ENCODE results near the gene ATP6V1C2. TPM values are rescaled to one million over a fixed set of nuclear protein-coding genes. Genes with fewer than 3 reads are reported as not detected.

Gene ATP6V1C2
- total and polyA plus RNA-seq, 2 of the 4 experiments (the other 2 are of a cell fraction): not detected

DNA sequence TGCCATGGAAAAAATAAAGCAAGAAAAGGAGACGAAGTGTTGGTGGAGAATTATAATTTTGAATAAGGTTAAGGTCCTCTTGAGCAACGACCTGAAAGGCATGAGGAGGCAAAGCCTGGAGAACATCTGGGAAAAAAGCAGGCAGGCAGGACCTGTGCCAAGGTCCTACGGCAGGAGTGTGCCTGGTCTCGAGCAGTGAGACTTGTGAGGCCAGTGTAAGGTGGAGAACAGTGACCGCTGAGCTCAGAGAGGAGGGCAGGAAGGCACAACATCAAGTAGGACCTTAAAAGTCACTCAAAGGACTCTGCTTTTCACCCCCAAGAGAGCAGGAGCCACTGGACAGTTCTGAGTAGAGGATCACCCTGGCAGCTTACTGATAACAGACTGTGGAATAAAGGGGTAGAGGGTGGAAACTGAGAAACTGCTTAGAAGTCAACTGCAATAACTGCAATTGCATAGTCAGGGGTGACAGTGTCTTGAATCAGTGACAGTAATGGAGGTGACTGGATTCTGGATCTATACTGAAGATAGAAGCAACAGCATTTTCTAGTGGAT is 35.2 kb upstream of the ATP6V1C2 start:
- no peaks in the 10 kb centered on the region for H3K9me3 ChIP-seq (ENCODE audit: control insufficient read depth, insufficient read depth, low read length)
- H4K8ac ChIP-seq (ENCODE audit: low read depth in 2 of 2, low read length in 2 of 2): no peak overlapping the region
- dilution Hi-C loops (cut with HindIII; ENCODE audit: low sequenced_read_pairs, unreplicated experiment) (no loop called here), intact Hi-C loops (cut with micrococcal nuclease) (no loop called here), in situ Hi-C loops (cut with MboI; ENCODE audit: low sequenced_read_pairs) (no loop called here)
- H3K9me1 ChIP-seq (ENCODE audit: insufficient read depth, low read length): peaks cover 5% of the 10 kb centered on the region; the same call in 1 of the 2 replicates
- no peak overlapping the region for H2BK20ac ChIP-seq (ENCODE audit: low read depth, low read length)
- no peak overlapping the region for H3K4me3 ChIP-seq (ENCODE audit: insufficient read depth, low read depth, low read length)
- CTCF ChIA-PET: interaction anchor here (0.6 kb wide), 1 partner anchor 106 kb away, joined by 4 read pairs; no protein-coding TSS in a partner anchor
- no peak overlapping the region for H2AFZ ChIP-seq (replicated peaks; ENCODE audit: low read length, poor library complexity)
- peaks cover 19 to 52% of the 10 kb centered on the region in 2 experiments; a peak in 3 of 4 replicates for H3K79me1 ChIP-seq (ENCODE audit: low read depth in 1 of 2, low read length in 2 of 2)
- no peak overlapping the region for H3K9ac ChIP-seq (ENCODE audit: low read depth, low read length)
- no peaks in the 10 kb centered on the region for H3K27me3 ChIP-seq (ENCODE audit: control insufficient read depth, insufficient read depth, low read length)
- no peak overlapping the region for H2BK5ac ChIP-seq (ENCODE audit: low read depth, low read length, poor library complexity, severe bottlenecking)
- H2AK5ac ChIP-seq (ENCODE audit: low read depth, low read length): no peak overlapping the region
- WGBS, 2 experiments (ENCODE audit: extremely low coverage in 2 of 2, insufficient read length in 1 of 2): 86% methylated on average over 4 of the region's 5 CpGs; no CpG with 5 or more reads in 1 of the 2 experiments
- peaks cover 4% of the 10 kb centered on the region for H3K36me3 ChIP-seq (ENCODE audit: control insufficient read depth, insufficient read depth, low read length)
- H4K20me1 ChIP-seq (ENCODE audit: insufficient read depth, low read length): peaks cover 11% of the 10 kb centered on the region
- H2AK9ac ChIP-seq (replicated peaks; ENCODE audit: low read depth, low read length, poor library complexity): no peak overlapping the region
- H3K56ac ChIP-seq (ENCODE audit: extremely low read depth, insufficient read depth, low read length): no peak overlapping the region
- no peak overlapping the region for H4K5ac ChIP-seq (ENCODE audit: low read depth, low read length)
- TF ChIP-seq POLR2A (IDR thresholded peaks at IDR 0.05; ENCODE audit: low read depth, low read length) (no peak), RCOR1 (IDR thresholded peaks at IDR 0.05; ENCODE audit: insufficient replicate concordance, low read length) (no peak), SMC3 (IDR thresholded peaks at IDR 0.05; ENCODE audit: low read depth, low read length) (no peak), MAZ (IDR thresholded peaks at IDR 0.05; ENCODE audit: borderline replicate concordance, low read depth, low read length) (no peak), BHLHE40 (IDR thresholded peaks at IDR 0.05; ENCODE audit: low read depth, low read length) (no peak), CEBPB (IDR thresholded peaks at IDR 0.05; ENCODE audit: low read depth, low read length) (no peak), NFE2L2 (IDR thresholded peaks at IDR 0.05; ENCODE audit: low read depth, low read length) (no peak), RFX5 (IDR thresholded peaks at IDR 0.05; ENCODE audit: low read depth, low read length) (no peak), CTCF (conservative IDR thresholded peaks at IDR 0.05; ENCODE audit: low read depth, low read length) (no peak), MAFK (IDR thresholded peaks at IDR 0.05; ENCODE audit: low read depth, low read length) (no peak), FOS (IDR thresholded peaks at IDR 0.05; ENCODE audit: low read depth, low read length) (no peak), USF2 (IDR thresholded peaks at IDR 0.05; ENCODE audit: low read depth, low read length) (no peak), RAD21 (IDR thresholded peaks at IDR 0.05; ENCODE audit: low read length) (no peak), CHD1 (IDR thresholded peaks at IDR 0.05; ENCODE audit: low read depth, low read length) (no peak), ELK1 (IDR thresholded peaks at IDR 0.05; ENCODE audit: borderline replicate concordance, low read depth, low read length) (no peak), MXI1 (IDR thresholded peaks at IDR 0.05; ENCODE audit: borderline replicate concordance, low read depth, low read length) (no peak)
- H3K18ac ChIP-seq (ENCODE audit: low read depth, low read length): no peak overlapping the region
- H3K4me1 ChIP-seq (ENCODE audit: control insufficient read depth, insufficient read depth, low read length): peaks cover 4% of the 10 kb centered on the region; the same call in 1 of the 2 replicates
- no peak overlapping the region for H2BK15ac ChIP-seq (ENCODE audit: low read depth, low read length)
- H3K27ac ChIP-seq (ENCODE audit: insufficient read depth, low read length): no peak overlapping the region
- no peak for ATAC-seq (ENCODE audit: low read depth)
- H3K14ac ChIP-seq (replicated peaks; ENCODE audit: low read depth, low read length): no peak overlapping the region
- BruUV-seq (replicated peaks): no TSS peak
- H4K91ac ChIP-seq (ENCODE audit: insufficient read depth, low read depth, low read length): no peak overlapping the region
- no peak overlapping the region for H2BK120ac ChIP-seq (ENCODE audit: low read depth, low read length)
- POLR2A ChIA-PET (ENCODE audit: unreplicated experiment): no interaction called here
- H3K4me2 ChIP-seq (ENCODE audit: low read depth, low read length): no peak overlapping the region
- no peak overlapping the region for H3K23ac ChIP-seq (ENCODE audit: low read depth, low read length)
- DNase-seq: no peak
- H3K4ac ChIP-seq (ENCODE audit: low read depth, low read length): no peak overlapping the region
